K562 (cell line): Measurements from ENCODE around the gene DLG3. TPM values are rescaled to one million over a fixed set of nuclear protein-coding genes. Genes with fewer than 3 reads are reported as not detected.

Experiments used
- ATAC-seq: fragments of 200-7000 bp; cut with Tn5 transposase; 3 replicates; pipeline ENCODE4 v1.9.1; 2020; ENCODE audit warnings: moderate library complexity
- BruUV-seq: library from RNA; stranded (reverse); fragments of 400-500 nt; replicated peaks from 2 replicates; lab custom pipeline; 2021; lab: Mats Ljungman, UMichigan
- CTCF ChIA-PET: fragments of 300-600 bp; formaldehyde crosslinking; extraction: SDS; loops from one replicate; lab custom pipeline; 2021; ENCODE audit warnings: low intra/inter-chr PET ratio; lab: Yijun Ruan, JAX
- POLR2A ChIA-PET: fragments of 300-600, 350-650 bp; sonication (Branson Sonifier 250); formaldehyde crosslinking; extraction: SDS; loops from one replicate; lab custom pipeline; 2021; ENCODE audit warnings: antibody characterized with exemption, inconsistent platforms; lab: Yijun Ruan, JAX
- DNase-seq, 4 experiments: peaks; one replicate each; pipeline versions ENCODE4 v3.0.0 to v3.0.0-alpha.2; 2011 to 2018; ENCODE audit warnings: low spot score in 3 of 4, mixed read lengths in 3 of 4; ENCODE audit errors: extremely low read depth in 1 of 4
- FAIRE-seq: peaks from 2 replicates; lab custom pipeline; 2011; peaks lifted over from hg19 to GRCh38; lab: Jason Lieb, UNC
- H2AFZ ChIP-seq: 2 replicates; pipeline ENCODE4 v1.6.0; 2011; ENCODE audit warnings: low read depth, low read length, control low read depth, inconsistent platforms
- H3K27ac ChIP-seq: fragments of 200-600 bp; 3 replicates; pipeline ENCODE4 v1.8.0; 2011; ENCODE audit warnings: low read depth, mild to moderate bottlenecking, control low read depth, inconsistent platforms, low read length, moderate library complexity, mixed read lengths; ENCODE audit errors: extremely low read depth
- H3K27me3 ChIP-seq, 2 experiments: fragments of 300-600 bp in 1 of 2; 2 replicates in 1 of 2; 3 replicates in 1 of 2; pipeline versions ENCODE4 v1.6.0 to v1.8.0; 2011; ENCODE audit warnings: inconsistent platforms in 2 of 2, low read length in 2 of 2, mild to moderate bottlenecking in 1 of 2, mixed read lengths in 1 of 2, moderate library complexity in 1 of 2; ENCODE audit not compliant: control insufficient read depth in 2 of 2, insufficient read depth in 2 of 2
- H3K36me3 ChIP-seq: fragments of 300-600 bp; 3 replicates; pipeline ENCODE4 v1.8.0; 2011; ENCODE audit warnings: mild to moderate bottlenecking, low read length, inconsistent platforms; ENCODE audit not compliant: control insufficient read depth, insufficient read depth
- H3K4me1 ChIP-seq, 2 experiments: fragments of 200-600 bp in 1 of 2; replicated peaks in 1 of 2; 2 replicates in 1 of 2; 3 replicates in 1 of 2; pipeline versions ENCODE4 v1.5.1 to v1.8.0; 2011; ENCODE audit warnings: inconsistent platforms in 2 of 2, low read length in 2 of 2, mild to moderate bottlenecking in 1 of 2, mixed read lengths in 1 of 2, moderate library complexity in 1 of 2; ENCODE audit not compliant: control insufficient read depth in 2 of 2, insufficient read depth in 2 of 2
- H3K4me2 ChIP-seq: 2 replicates; pipeline ENCODE4 v1.6.1; 2011; ENCODE audit warnings: low read length, control low read depth, inconsistent platforms, mixed read lengths; ENCODE audit not compliant: insufficient read depth
- H3K4me3 ChIP-seq: fragments of 200-600 bp; sonication (generic), shearing (Covaris generic); 2 replicates; pipeline ENCODE4 v1.5.1; 2016; ENCODE audit warnings: control low read depth, inconsistent platforms
- H3K79me2 ChIP-seq: fragments of 200-600 bp; 3 replicates; pipeline ENCODE4 v1.8.0; 2011; ENCODE audit warnings: low read length, inconsistent platforms; ENCODE audit not compliant: control insufficient read depth, insufficient read depth
- H3K9ac ChIP-seq, 2 experiments: 2 replicates each; pipeline versions ENCODE4 v1.6.0 to v1.6.1; 2011; ENCODE audit warnings: low read depth in 2 of 2, low read length in 2 of 2, control low read depth in 1 of 2, inconsistent platforms in 1 of 2, mild to moderate bottlenecking in 1 of 2, mixed read lengths in 1 of 2; ENCODE audit not compliant: insufficient read depth in 1 of 2
- H3K9me1 ChIP-seq: one replicate; pipeline ENCODE4 v1.6.0; 2011; ENCODE audit warnings: inconsistent platforms, mild to moderate bottlenecking, low read length, moderate library complexity; ENCODE audit not compliant: control insufficient read depth, insufficient read depth
- H3K9me3 ChIP-seq: replicated peaks from 2 replicates; pipeline ENCODE4 v1.5.1; 2011; ENCODE audit warnings: low read depth, low read length, inconsistent platforms; ENCODE audit not compliant: control insufficient read depth, insufficient read depth
- H4K20me1 ChIP-seq: replicated peaks from 2 replicates; pipeline ENCODE4 v1.6.1; 2011; ENCODE audit warnings: low read length, inconsistent platforms, mixed read lengths; ENCODE audit not compliant: control insufficient read depth, insufficient read depth
- FIP1L1 ChIP-seq: fragments of 200-400 bp; formaldehyde crosslinking; IDR thresholded peaks from 2 replicates; pipeline ENCODE4 v1.6.1; 2018; ENCODE audit warnings: mild to moderate bottlenecking, low read depth, low read length; ENCODE audit not compliant: poor library complexity, severe bottlenecking
- IRF1 ChIP-seq: sonication (generic); formaldehyde crosslinking; IDR thresholded peaks from 2 replicates; pipeline ENCODE4 v1.8.0; 2022; ENCODE audit warnings: missing genetic modification reagents, mild to moderate bottlenecking, borderline replicate concordance
- MYBL2 ChIP-seq, 2 experiments: fragments of 450-650 bp in 1 of 2; sonication (generic) in 1 of 2; formaldehyde crosslinking in 1 of 2; IDR thresholded peaks; 2 replicates each; pipeline versions ENCODE4 v1.6.1 to v1.8.1; 2017 to 2022; ENCODE audit warnings: borderline replicate concordance in 1 of 2, inconsistent platforms in 1 of 2, low read depth in 1 of 2, mild to moderate bottlenecking in 1 of 2, missing genetic modification reagents in 1 of 2, moderate library complexity in 1 of 2
- MYC ChIP-seq, 2 experiments: fragments of 250-450 bp in 1 of 2; sonication (Bioruptor Pico) in 1 of 2; IDR thresholded peaks; 2 replicates each; pipeline versions ENCODE4 v1.5.1 to v1.6.1; 2012 to 2021; ENCODE audit warnings: low read depth in 2 of 2, borderline replicate concordance in 1 of 2, improper control_type of control experiment in 1 of 2, low read length in 1 of 2, mild to moderate bottlenecking in 1 of 2, moderate library complexity in 1 of 2
- MYNN ChIP-seq, 2 experiments: sonication (generic); formaldehyde crosslinking in 1 of 2; IDR thresholded peaks; 2 replicates each; pipeline versions ENCODE4 v1.5.0 to v1.6.1; 2016 to 2020; ENCODE audit warnings: antibody characterized with exemption in 1 of 2, missing genetic modification reagents in 1 of 2
- PCBP1 ChIP-seq: fragments of 200-400 bp; formaldehyde crosslinking; IDR thresholded peaks from 2 replicates; pipeline ENCODE4 v1.6.1; 2018; ENCODE audit warnings: mild to moderate bottlenecking, low read depth, low read length; ENCODE audit not compliant: poor library complexity, severe bottlenecking
- TRIM28 ChIP-seq: fragments of 450-650 bp; IDR thresholded peaks from 2 replicates; pipeline ENCODE4 v1.6.1; 2017
- ZNF445 ChIP-seq: fragments of 250-450 bp; sonication (Bioruptor Pico); IDR thresholded peaks from 2 replicates; pipeline ENCODE4 v1.4.0; 2020; ENCODE audit warnings: low read depth, mild to moderate bottlenecking, moderate library complexity
- ZNF707 ChIP-seq: fragments of 250-450 bp; sonication (Bioruptor Pico); conservative IDR thresholded peaks from 2 replicates; pipeline ENCODE4 v1.8.0; 2022; ENCODE audit warnings: inconsistent platforms, mild to moderate bottlenecking, moderate library complexity
- WGBS: fragments of 100-300 bp; shearing (Covaris generic); methylation state at CpG from one replicate; pipeline ENCODE4 v1.1.6; 2016; ENCODE audit warnings: low coverage, mixed read lengths; ENCODE audit not compliant: insufficient coverage; ENCODE audit errors: missing lambda C conversion rate; 5-methylcytosine and 5-hydroxymethylcytosine counted together
- in situ Hi-C: fragments of 300-500 bp; cut with MboI; formaldehyde crosslinking; loops from 4 replicates; pipeline ENCODE4 v1.15.0; 2018; ENCODE audit warnings: inconsistent platforms, mixed read lengths
- intact Hi-C: fragments of 100-400 bp; cut with micrococcal nuclease; formaldehyde crosslinking; loops from 2 replicates; pipeline ENCODE4 v1.14.2; 2022
- polyA plus RNA-seq, 8 experiments: library from polyadenylated mRNA; depleted of rRNA in 4 of 8; stranded (reverse) in 5 of 8; unstranded in 3 of 8; fragments of >200 nt; fragmentation: Nextera tagmentation in 2 of 8; fragmentation: Illumina TruSeq in 1 of 8; extraction: Ambion mirVana in 2 of 8; extraction: Trizol in 1 of 8; gene quantifications; 2 replicates each; pipeline versions ENCODE4 v1.2.1 to v1.2.3, GENCODE V29; 2011 to 2014; ENCODE audit warnings: inconsistent platforms in 1 of 8, missing spikeins in 1 of 8
- total RNA-seq, 7 experiments: library from RNA; depleted of rRNA in 6 of 7; stranded (reverse); fragments of >200 nt in 6 of 7; fragmentation: Illumina TruSeq in 2 of 7; extraction: Trizol in 2 of 7; gene quantifications; 2 replicates each; pipeline versions ENCODE4 v1.2.1 to v1.2.3, GENCODE V29; 2011 to 2021; ENCODE audit warnings: low replicate concordance in 1 of 7

DLG3 gene
- total and polyA plus RNA-seq, 9 of the 15 experiments (the other 6 are each of a cell fraction or from before 2014, with no cell fraction given) = 3.1 to 15.7 (median 8.8) TPM

GRCh38 chrX:70527610-70528345 lies 83.1 kb downstream of the DLG3 start (continued):
- TF ChIP-seq MYC (IDR thresholded peaks at IDR 0.05; ENCODE audit: low read depth, low read length) (no peak), MYC (CRISPR knock-in tag; IDR thresholded peaks at IDR 0.05; ENCODE audit: borderline replicate concordance, low read depth) (no peak), PCBP1 (no peak), MYNN (IDR thresholded peaks at IDR 0.05) (no peak), MYNN (CRISPR knock-in tag; IDR thresholded peaks at IDR 0.05) (no peak), ZNF707 (CRISPR knock-in tag) (no peak), MYBL2 (IDR thresholded peaks at IDR 0.05; ENCODE audit: low read depth) (no peak), MYBL2 (CRISPR knock-in tag; IDR thresholded peaks at IDR 0.05; ENCODE audit: borderline replicate concordance) (no peak), FIP1L1 (no peak), ZNF445 (no peak), TRIM28 (no peak)

- no peaks in the 10 kb centered on the region for H4K20me1 ChIP-seq
- no peak overlapping the region for H2AFZ ChIP-seq
- DNase-seq = no peak
- BruUV-seq = no TSS peak
- TF ChIP-seq IRF1 (CRISPR knock-in tag) = no peak
- no peaks in the 10 kb centered on the region for H3K9me3 ChIP-seq
- no peaks in the 10 kb centered on the region for H3K36me3 ChIP-seq
- POLR2A ChIA-PET = no interaction called here
- FAIRE-seq = no peak
- in situ Hi-C loops = no loop called here
- no peak overlapping the region for H3K4me2 ChIP-seq
- no peaks in the 10 kb centered on the region for H3K79me2 ChIP-seq
- CTCF ChIA-PET = no interaction called here
- H3K4me3 ChIP-seq = no peak overlapping the region
- no peak overlapping the region for H3K9ac ChIP-seq
- no peaks in the 10 kb centered on the region for H3K9me1 ChIP-seq
- no peak overlapping the region for H3K27ac ChIP-seq
- 0% methylated on average over 1 of the region's 1 CpG for WGBS
- H3K27me3 ChIP-seq = peaks cover 0 to 2% of the 10 kb centered on the region in 2 experiments; a peak in 2 of 5 replicates
- intact Hi-C loops = no loop called here
- no peaks in the 10 kb centered on the region for H3K4me1 ChIP-seq
- ATAC-seq = no peak
These were observed 90.6 kb downstream of the DLG3 start for GRCh38 chrX:70535198-70535597.
